ENCODE measurements around the gene ZNF593OS.

Gene ZNF593OS

GRCh38 chr1:26182383-26182696, 10.7 kb upstream of the ZNF593OS start:
- no peak for DNase-seq

DNA sequence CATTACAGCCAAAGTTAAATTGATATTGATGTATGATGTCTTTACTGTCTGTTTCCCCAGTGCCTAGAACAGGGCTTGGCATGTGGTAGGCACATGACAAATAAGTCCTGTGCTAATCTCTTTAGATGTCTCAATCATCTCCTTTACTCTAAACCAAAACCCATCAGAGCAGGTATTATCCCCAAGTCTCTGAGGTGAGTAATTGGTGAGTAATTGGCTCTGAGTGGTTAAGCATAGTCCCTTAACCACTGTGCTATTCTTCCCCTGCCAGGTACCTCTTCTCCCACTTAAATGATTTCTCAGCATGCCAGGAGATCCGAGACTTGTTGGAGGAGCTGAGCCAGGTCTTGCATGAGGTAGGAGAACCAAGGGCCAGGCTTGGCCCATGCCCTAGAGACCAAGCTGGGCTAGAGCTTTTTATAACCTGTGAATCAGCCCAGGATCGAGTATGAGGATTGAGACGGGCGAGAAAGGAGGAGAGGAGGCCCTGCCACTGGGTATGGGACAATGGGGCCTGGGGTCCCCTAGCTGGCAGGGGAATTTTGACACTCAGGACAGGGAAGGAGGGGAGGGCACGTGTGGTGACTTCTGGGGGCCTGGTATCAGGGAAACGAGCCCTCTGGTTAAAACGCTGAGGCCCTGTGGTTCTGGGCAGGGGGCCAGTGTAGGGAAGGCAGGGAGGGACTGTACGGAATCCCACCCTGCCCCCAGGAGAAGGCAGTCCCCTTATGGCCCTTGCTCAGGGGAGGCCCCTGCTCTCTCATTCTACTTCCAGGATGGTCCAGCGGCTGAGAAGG, 10.2 kb upstream of the ZNF593OS start:
- DNase-seq = no peak

- no peak for DNase-seq
Measured at GRCh38 chr1:26180010-26180506, 8.4 kb upstream of the ZNF593OS start.

GRCh38 chr1:26177182-26177684, 5.6 kb upstream of the ZNF593OS start, which contains the start of gene CNKSR1:
CNKSR1 (plus strand) TSS chr1:26177491; CDS start chr1:26177548, 57 bp downstream.
- DNase-seq = no peak

- DNase-seq = no peak
Measured at GRCh38 chr1:26175346-26175745, 3.7 kb upstream of the ZNF593OS start.

DNA sequence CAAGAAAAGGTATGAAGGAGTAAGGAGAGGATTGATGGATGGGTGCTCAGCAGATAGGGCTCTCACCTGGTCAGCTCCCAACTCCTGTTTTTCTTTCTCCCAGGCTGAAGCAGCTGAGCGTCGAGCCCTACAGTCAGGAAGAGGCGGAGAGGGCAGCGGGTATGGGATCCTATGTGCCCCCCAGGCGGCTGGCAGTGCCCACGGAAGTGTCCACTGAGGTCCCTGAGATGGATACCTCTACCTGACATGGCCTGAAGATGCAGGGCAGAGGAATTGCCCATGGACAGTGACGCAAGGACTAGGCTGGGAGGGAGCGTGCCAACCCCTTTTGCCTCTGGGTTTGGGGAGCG, 1.2 kb downstream of the ZNF593OS start:
- DNase-seq = no peak

DNA sequence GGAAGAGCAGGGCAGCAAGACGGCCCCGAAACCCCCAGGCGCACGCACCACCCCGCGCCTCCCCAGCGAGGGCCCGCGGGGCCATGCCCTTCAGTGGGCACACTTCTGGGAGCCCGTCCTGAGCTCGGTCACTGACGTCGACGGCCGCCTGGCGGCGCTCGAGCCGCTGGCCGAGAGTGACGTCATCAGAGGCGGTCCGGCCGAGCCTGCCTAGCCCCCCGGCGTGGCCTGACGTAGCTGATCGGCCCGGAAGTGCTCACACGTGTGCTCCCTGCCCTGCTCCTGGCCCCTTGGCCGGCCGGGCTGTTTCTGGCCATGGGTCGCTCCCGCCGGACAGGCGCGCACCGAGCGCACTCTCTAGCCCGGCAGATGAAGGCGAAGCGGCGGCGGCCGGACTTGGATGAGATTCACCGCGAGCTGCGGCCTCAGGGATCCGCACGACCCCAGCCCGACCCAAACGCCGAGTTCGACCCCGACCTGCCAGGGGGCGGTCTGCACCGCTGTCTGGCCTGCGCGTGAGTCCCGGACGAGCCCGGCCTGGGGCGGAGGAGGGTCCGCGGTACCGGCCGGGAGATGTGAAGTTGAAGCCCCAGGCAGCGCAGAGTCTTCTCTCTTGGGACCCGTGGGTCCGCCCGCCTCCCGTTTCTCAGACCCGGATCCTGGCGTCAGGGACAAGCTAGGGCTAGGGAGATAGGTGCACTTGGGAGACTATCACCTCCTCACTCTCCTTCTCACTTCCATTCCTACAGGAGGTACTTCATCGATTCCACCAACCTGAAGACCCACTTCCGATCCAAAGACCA, 1.8 kb downstream of the ZNF593OS start, which contains the start of gene ZNF593:
TSS of gene ZNF593 (plus strand) at position 240 of the 803 bp plus-strand sequence. CDS start at position 316, 76 bp downstream.
- DNase-seq = peak; percentile 87

GRCh38 chr1:26169198-26169554, 2.5 kb downstream of the ZNF593OS start:
- peak; percentile 69 for DNase-seq

DNA sequence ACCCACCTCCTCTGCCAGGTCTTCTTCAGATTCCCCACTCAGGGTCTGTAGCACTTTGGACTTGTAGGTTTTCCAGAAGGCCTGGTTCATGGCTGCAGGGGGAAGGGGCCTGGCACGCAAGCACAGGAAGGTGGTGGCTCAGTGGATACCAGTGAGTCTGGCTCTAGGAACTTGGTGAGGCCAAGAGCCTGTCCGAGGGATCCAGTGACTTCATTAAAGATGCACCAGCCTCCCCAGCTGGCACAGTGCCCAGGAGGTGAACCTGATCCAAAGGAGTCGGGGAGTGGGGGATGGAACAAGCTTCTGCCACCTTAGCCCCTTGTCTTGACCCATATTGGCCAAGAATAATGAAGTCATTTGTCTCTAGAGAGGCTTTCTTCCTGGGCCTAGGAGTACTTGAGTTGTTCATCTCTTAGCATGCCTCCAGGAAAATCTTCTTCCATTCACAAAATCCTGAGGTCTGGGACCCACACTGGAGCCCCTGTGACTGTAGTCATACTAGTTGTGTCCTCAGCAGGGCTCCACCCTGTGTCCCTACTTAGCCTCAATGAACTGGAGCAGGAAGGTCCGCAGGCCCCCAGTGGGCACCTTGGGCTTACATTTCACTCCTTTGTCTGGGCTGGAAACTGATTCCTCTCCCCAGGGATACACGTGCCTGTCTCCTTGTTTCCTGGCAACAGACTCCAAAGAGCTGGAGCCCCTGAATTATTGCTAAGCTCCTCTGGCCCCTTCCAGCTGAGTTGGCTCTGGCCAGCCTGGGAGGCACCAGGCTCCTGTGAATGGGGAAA, 3.0 kb downstream of the ZNF593OS start, which contains the start of gene C1orf232:
TSS of gene C1orf232 (minus strand) at position 554 of the 788 bp plus-strand sequence. CDS start at position 90, 464 bp downstream.
- DNase-seq = peak; percentile 88

DNA sequence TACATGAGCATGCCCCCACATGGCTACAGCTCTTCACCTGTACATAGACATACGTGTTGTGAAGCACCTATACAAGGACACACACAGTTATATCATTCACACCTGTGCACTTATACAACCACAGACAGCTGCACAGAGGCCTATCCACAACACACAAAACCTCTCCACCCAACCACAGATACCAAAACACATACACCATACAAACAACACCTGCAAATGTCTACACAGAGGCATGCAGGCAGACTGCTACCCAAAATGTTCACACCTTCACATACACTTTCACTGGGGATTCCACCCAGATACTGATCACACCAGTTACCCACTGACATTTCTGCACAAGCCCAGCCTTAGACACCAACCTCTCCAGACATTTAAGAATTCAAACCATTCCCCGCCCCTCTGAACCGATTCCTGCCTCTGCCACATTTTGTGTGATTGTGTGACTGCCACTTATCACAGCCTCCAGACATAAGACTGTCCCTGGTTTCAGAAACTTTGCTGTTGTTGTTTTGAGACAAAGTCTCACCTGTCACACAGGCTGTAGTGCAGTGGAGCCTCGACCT, 4.8 kb downstream of the ZNF593OS start:
- no peak for DNase-seq

GRCh38 chr1:26164861-26165842, 6.5 kb downstream of the ZNF593OS start:
- DNase-seq = peak; percentile 36

GRCh38 chr1:26164036-26164860, 7.4 kb downstream of the ZNF593OS start:
- no peak for DNase-seq

- DNase-seq = no peak
Measured at GRCh38 chr1:26163684-26164035, 8.0 kb downstream of the ZNF593OS start.

GRCh38 chr1:26162220-26162709, 9.4 kb downstream of the ZNF593OS start:
- no peak for DNase-seq

GRCh38 chr1:26161415-26162219, 10.0 kb downstream of the ZNF593OS start:
- no peak for DNase-seq

DNA sequence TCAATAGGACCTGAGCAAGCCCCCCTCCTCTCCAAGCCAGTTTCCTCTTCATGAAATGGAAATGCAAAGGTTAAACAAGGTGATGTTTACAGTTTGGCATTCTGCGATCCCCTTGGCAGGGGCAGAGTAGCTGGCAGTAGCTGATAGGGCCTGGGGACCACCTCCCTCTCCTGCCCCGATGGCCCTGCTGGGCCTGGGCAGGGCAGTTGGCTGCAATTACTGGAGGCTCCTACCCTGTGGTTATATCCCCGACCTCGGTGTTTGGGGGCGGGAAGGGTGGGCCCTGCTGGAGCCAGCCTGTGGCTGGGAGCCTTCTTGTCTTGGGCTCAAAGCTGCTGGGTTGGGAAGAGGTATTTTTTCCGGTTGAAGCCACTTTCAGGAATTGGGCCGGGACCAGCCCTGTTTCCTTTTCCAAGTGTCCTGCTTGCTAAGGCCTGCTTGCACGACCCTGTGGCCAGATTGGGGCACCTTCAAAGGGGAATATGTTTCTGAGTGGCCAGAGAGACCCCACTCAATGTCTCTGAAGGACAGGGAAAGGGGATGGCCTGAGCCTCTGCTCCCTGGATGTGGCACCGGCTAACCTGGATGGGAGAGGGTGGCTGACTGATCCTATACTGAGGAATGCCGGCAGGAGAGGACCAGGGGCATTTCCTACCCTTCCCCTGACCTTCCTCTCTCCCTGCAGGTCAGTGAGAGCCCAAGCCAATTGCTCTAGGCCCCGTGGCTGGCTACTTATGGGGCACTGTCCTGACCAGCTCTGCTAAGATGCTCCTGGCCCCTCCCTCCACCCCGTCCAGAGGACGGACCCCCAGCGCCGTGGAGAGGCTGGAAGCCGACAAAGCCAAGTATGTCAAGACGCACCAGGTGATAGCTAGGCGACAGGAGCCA, 10.9 kb downstream of the ZNF593OS start:
- DNase-seq = no peak

DNA sequence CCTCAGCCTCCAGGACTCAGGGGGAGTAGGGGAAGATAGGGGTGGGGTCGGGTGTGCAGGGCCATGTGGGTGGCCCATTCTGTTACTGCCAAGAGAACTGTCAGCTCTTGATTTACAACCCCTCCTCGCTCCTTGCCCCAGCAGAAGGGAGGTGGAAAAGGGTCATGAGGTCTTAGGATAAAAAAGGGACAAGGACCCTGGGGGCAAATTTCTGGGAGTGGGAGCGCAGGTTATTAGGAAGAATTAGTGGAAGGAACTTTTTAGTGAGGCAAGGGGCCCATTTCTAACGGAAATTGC, 11.9 kb downstream of the ZNF593OS start:
- DNase-seq = no peak
